ENCODE measurements around the gene PTS. TPM values are rescaled to one million over a fixed set of nuclear protein-coding genes. Genes with fewer than 3 reads are reported as not detected.

The PTS gene
- total RNA-seq, 1 experiment from 2014 or later: 26.7 TPM

- Mint-ChIP-seq H3K4me1 (peaks cover 17% of the 10 kb centered on the region), H3K27me3 (ENCODE audit: low read depth) (peaks cover 9% of the 10 kb centered on the region), H3K4me3 (no peak overlapping the region), H3K27ac (no peak overlapping the region), H3K9me3 (no peaks in the 10 kb centered on the region), H3K36me3 (peaks cover 20% of the 10 kb centered on the region)
- ATAC-seq: no peak
- DNase-seq (ENCODE audit: low spot score): no peak
- POLR2A ChIA-PET: no interaction called here
- CTCF ChIA-PET: no interaction called here
- TF ChIP-seq NFYB (CRISPR knock-in tag; conservative IDR thresholded peaks at IDR 0.05; ENCODE audit: low read depth) (no peak), USF2 (CRISPR knock-in tag; IDR thresholded peaks at IDR 0.05) (no peak), AR (CRISPR knock-in tag; IDR thresholded peaks at IDR 0.05) (no peak), ATF1 (CRISPR knock-in tag; IDR thresholded peaks at IDR 0.05) (no peak), EMX1 (CRISPR knock-in tag; IDR thresholded peaks at IDR 0.05) (no peak), MAX (CRISPR knock-in tag; IDR thresholded peaks at IDR 0.05) (no peak), JAZF1 (CRISPR knock-in tag; IDR thresholded peaks at IDR 0.05) (no peak), NFE2L1 (CRISPR knock-in tag; IDR thresholded peaks at IDR 0.05) (no peak), CREM (CRISPR knock-in tag; IDR thresholded peaks at IDR 0.05) (no peak), ZNF423 (CRISPR knock-in tag; IDR thresholded peaks at IDR 0.05) (no peak), TP53 (CRISPR knock-in tag; IDR thresholded peaks at IDR 0.05) (no peak), HMGXB4 (CRISPR knock-in tag; IDR thresholded peaks at IDR 0.05) (no peak), ELF4 (CRISPR knock-in tag; IDR thresholded peaks at IDR 0.05; ENCODE audit: low read depth) (no peak), ARID4B (CRISPR knock-in tag; IDR thresholded peaks at IDR 0.05; ENCODE audit: borderline replicate concordance) (no peak), SP1 (CRISPR knock-in tag; conservative IDR thresholded peaks at IDR 0.05) (no peak), ETV6 (CRISPR knock-in tag; IDR thresholded peaks at IDR 0.05) (no peak), AFF4 (CRISPR knock-in tag; IDR thresholded peaks at IDR 0.05; ENCODE audit: borderline replicate concordance) (no peak), SMAD3 (CRISPR knock-in tag; IDR thresholded peaks at IDR 0.05; ENCODE audit: borderline replicate concordance) (no peak)
Measured at GRCh38 chr11:112229159-112229558, 2.9 kb downstream of the PTS start.
